WERI-Rb-1 (cell line): ENCODE measurements around the gene TMEM219.

Experiments
- DNase-seq: peaks from one replicate; pipeline ENCODE4 v3.0.0-alpha.2; 2020
- H3K27ac ChIP-seq: fragments of 250-450 bp; sonication (Bioruptor Pico); 2 replicates; pipeline ENCODE4 v1.5.1; 2020; ENCODE audit warnings: mild to moderate bottlenecking, moderate library complexity
- H3K27me3 ChIP-seq: fragments of 250-450 bp; sonication (Bioruptor Pico); 2 replicates; pipeline ENCODE4 v1.5.1; 2021; ENCODE audit warnings: mild to moderate bottlenecking, low read depth, moderate library complexity; ENCODE audit not compliant: insufficient read depth, severe bottlenecking
- H3K36me3 ChIP-seq: fragments of 250-450 bp; sonication (Bioruptor Pico); 2 replicates; pipeline ENCODE4 v1.5.1; 2020; ENCODE audit warnings: mild to moderate bottlenecking, moderate library complexity
- H3K4me3 ChIP-seq: 2 replicates; pipeline ENCODE4 v1.5.1; 2011; ENCODE audit warnings: low read depth, mild to moderate bottlenecking, control low read depth, low read length
- H3K9me3 ChIP-seq: fragments of 250-450 bp; sonication (Bioruptor Pico); 2 replicates; pipeline ENCODE4 v1.5.1; 2021; ENCODE audit warnings: mild to moderate bottlenecking, moderate library complexity; ENCODE audit not compliant: severe bottlenecking
- TF ChIP-seq, protein P1 (sequence below): IDR thresholded peaks from 2 replicates; pipeline ENCODE4 v1.5.1; 2011; ENCODE audit warnings: low read depth, mild to moderate bottlenecking, control low read depth, inconsistent platforms, low read length

The TMEM219 gene

DNA sequence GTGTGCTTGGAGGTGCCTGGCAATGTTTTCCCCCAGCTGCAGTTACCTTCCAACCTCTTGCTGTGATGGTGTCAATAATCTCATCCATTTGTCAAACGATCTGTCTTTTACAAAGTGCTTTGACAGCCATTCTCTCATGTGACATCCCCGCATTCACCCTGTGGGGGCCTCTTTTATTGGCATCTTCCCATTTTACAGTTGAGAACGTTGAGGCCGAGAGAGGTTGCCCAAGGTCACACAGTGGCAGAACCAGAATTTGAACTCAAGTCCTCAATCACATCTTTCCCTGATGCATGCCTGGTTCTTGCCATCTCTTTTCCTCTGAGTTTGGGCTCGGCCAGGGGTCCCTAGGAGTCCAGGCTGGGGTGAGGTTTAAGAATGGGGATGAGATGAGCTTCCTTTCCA lies 13.3 kb downstream of the TMEM219 start:
- no peak for DNase-seq
- no peaks in the 10 kb centered on the region for H3K27me3 ChIP-seq
- peak overlapping the region; percentile 74; the same call in 1 of the 2 replicates for H3K27ac ChIP-seq
- peak overlapping the region; percentile 91 for H3K4me3 ChIP-seq
- peaks cover 50% of the 10 kb centered on the region for H3K36me3 ChIP-seq
- H3K9me3 ChIP-seq, result peaks cover 7% of the 10 kb centered on the region
- TF ChIP-seq, protein P1, sequence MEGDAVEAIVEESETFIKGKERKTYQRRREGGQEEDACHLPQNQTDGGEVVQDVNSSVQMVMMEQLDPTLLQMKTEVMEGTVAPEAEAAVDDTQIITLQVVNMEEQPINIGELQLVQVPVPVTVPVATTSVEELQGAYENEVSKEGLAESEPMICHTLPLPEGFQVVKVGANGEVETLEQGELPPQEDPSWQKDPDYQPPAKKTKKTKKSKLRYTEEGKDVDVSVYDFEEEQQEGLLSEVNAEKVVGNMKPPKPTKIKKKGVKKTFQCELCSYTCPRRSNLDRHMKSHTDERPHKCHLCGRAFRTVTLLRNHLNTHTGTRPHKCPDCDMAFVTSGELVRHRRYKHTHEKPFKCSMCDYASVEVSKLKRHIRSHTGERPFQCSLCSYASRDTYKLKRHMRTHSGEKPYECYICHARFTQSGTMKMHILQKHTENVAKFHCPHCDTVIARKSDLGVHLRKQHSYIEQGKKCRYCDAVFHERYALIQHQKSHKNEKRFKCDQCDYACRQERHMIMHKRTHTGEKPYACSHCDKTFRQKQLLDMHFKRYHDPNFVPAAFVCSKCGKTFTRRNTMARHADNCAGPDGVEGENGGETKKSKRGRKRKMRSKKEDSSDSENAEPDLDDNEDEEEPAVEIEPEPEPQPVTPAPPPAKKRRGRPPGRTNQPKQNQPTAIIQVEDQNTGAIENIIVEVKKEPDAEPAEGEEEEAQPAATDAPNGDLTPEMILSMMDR, result no peak

DNA sequence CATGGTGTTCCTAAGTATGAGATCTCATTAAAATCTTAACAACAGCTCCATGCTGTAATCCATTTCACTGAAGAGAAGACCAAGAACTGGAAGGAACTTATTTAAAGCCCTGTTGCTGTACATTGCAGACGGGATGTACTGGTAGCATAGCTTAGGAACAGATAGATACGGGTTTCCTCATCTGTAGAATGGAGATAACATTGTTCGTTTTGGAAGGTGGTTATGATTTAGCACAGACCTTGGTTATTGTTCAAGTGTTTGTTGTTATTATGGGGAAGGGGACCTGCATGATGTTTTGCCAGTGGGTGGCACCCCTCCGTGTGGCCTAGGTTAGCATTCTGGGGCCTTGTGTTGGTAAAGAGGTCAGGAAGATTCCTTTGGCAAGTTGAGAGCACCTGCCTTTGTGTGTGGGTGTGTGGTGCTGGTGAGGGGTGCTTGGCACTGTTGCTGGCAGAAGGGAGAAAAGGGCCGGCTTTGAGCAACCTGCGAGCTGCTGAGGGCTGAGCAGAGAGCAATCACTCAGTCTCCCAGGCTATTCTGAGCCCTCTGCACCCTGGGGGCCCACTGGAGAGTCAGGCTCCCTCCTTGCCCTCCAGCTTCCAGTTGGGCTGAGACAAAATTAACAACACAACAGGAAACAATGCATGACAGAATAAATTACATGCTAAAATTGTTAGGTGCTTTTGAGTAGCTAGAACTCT lies 14.1 kb downstream of the TMEM219 start:
- H3K27ac ChIP-seq, result no peak overlapping the region
- no peak for DNase-seq
- no peaks in the 10 kb centered on the region for H3K27me3 ChIP-seq
- H3K36me3 ChIP-seq, result peaks cover 58% of the 10 kb centered on the region
- H3K4me3 ChIP-seq, result no peak overlapping the region
- H3K9me3 ChIP-seq, result peaks cover 7% of the 10 kb centered on the region
- TF ChIP-seq, protein P1, result no peak

- no peak overlapping the region for H3K4me3 ChIP-seq
Observed at GRCh38 chr16:29977063-29977825, 15.4 kb downstream of the TMEM219 start.

DNA sequence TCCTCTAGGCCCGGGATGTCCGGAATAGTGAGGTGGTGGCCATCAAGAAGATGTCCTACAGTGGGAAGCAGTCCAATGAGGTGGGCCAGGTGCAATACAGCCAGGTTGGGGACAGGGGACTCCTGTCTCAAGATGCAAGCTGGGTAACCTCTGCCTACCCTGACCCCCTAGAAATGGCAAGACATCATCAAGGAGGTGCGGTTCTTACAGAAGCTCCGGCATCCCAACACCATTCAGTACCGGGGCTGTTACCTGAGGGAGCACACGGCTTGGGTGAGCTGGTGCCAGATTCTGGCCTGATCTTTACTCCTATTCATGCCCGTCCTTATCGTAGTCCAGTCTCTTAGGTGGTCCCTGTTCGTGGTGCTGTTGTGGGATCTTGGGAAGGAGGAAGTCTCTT lies 16.2 kb downstream of the TMEM219 start:
- H3K36me3 ChIP-seq, result peaks cover 66% of the 10 kb centered on the region
- H3K9me3 ChIP-seq, result peaks cover 1% of the 10 kb centered on the region
- no peak for DNase-seq
- H3K27me3 ChIP-seq, result no peaks in the 10 kb centered on the region
- TF ChIP-seq, protein P1, result no peak
- no peak overlapping the region for H3K27ac ChIP-seq
- H3K4me3 ChIP-seq, result no peak overlapping the region

More at GRCh38 chr16:29977063-29977825, 15.4 kb downstream of the TMEM219 start:
- Histone ChIP-seq H3K9me3 (peaks cover 7% of the 10 kb centered on the region), H3K27ac (no peak overlapping the region), H3K27me3 (no peaks in the 10 kb centered on the region), H3K36me3 (peaks cover 66% of the 10 kb centered on the region)
- TF ChIP-seq, protein P1, result no peak
- DNase-seq, result no peak

- Histone ChIP-seq H3K27ac (no peak overlapping the region), H3K9me3 (no peaks in the 10 kb centered on the region), H3K27me3 (no peaks in the 10 kb centered on the region), H3K4me3 (no peak overlapping the region), H3K36me3 (peaks cover 71% of the 10 kb centered on the region)
- TF ChIP-seq, protein P1, result no peak
- no peak for DNase-seq
Observed at GRCh38 chr16:29978564-29979270, 16.8 kb downstream of the TMEM219 start.
